GM23338 (cell line): Measurements from ENCODE around the gene PRMT9. TPM values are rescaled to one million over a fixed set of nuclear protein-coding genes. Genes with fewer than 3 reads are reported as not detected.

Experiments
- ATAC-seq: fragments of 200-7000 bp; cut with Tn5 transposase; 3 replicates; pipeline ENCODE4 v1.9.1; 2020
- DNase-seq: peaks from one replicate; pipeline ENCODE4 v3.0.0-alpha.2; 2015; ENCODE audit warnings: low spot score
- H2AFZ ChIP-seq: fragments of 200-600 bp; sonication (generic); 2 replicates; pipeline ENCODE4 v1.8.0; 2016; ENCODE audit warnings: antibody characterized with exemption, mild to moderate bottlenecking, moderate library complexity
- H3F3A ChIP-seq: fragments of 200-600 bp; sonication (generic); replicated peaks from 2 replicates; pipeline ENCODE4 v1.8.0; 2017; ENCODE audit warnings: antibody characterized with exemption, mixed run types, low read depth
- H3K27ac ChIP-seq: fragments of 200-600 bp; sonication (generic); 2 replicates; pipeline ENCODE4 v1.6.1; 2016; ENCODE audit warnings: low read depth
- H3K27me3 ChIP-seq: fragments of 200-600 bp; sonication (generic); 2 replicates; pipeline ENCODE4 v1.8.0; 2016; ENCODE audit warnings: mild to moderate bottlenecking, mixed run types, moderate library complexity; ENCODE audit not compliant: insufficient read depth
- H3K36me3 ChIP-seq: fragments of 200-600 bp; sonication (generic); 2 replicates; pipeline ENCODE4 v1.8.0; 2016; ENCODE audit warnings: mild to moderate bottlenecking; ENCODE audit not compliant: insufficient read depth
- H3K4me1 ChIP-seq: fragments of 200-600 bp; sonication (generic); 2 replicates; pipeline ENCODE4 v1.8.0; 2016; ENCODE audit warnings: mild to moderate bottlenecking, moderate library complexity; ENCODE audit not compliant: insufficient read depth
- H3K4me2 ChIP-seq: fragments of 200-600 bp; sonication (generic); 2 replicates; pipeline ENCODE4 v1.7.1; 2017; ENCODE audit warnings: mixed run types
- H3K4me3 ChIP-seq: fragments of 200-600 bp; sonication (generic); 2 replicates; pipeline ENCODE4 v1.6.1; 2016; ENCODE audit warnings: mixed run types
- H3K79me2 ChIP-seq: fragments of 200-600 bp; sonication (generic); replicated peaks from 2 replicates; pipeline ENCODE4 v1.8.0; 2017; ENCODE audit warnings: mild to moderate bottlenecking; ENCODE audit not compliant: insufficient read depth
- H3K9me2 ChIP-seq: fragments of 200-600 bp; sonication (generic); 2 replicates; pipeline ENCODE4 v1.8.0; 2017; ENCODE audit not compliant: insufficient read depth
- H4K20me1 ChIP-seq: fragments of 200-600 bp; sonication (generic); replicated peaks from 2 replicates; pipeline ENCODE4 v1.8.0; 2017; ENCODE audit warnings: mild to moderate bottlenecking; ENCODE audit not compliant: insufficient read depth
- H3K27ac Mint-ChIP-seq: 2 replicates; pipeline ENCODE4 v1.8.0; 2020; ENCODE audit warnings: inconsistent platforms, mild to moderate bottlenecking, moderate library complexity, mixed read lengths
- H3K27me3 Mint-ChIP-seq: 3 replicates; pipeline ENCODE4 v1.8.0; 2022; ENCODE audit warnings: low read depth, mild to moderate bottlenecking, moderate library complexity, mixed read lengths, inconsistent platforms; ENCODE audit not compliant: insufficient read depth, poor library complexity
- H3K36me3 Mint-ChIP-seq: 3 replicates; pipeline ENCODE4 v1.8.0; 2021; ENCODE audit warnings: low read depth, mild to moderate bottlenecking, inconsistent platforms, moderate library complexity, mixed read lengths
- H3K4me1 Mint-ChIP-seq: 3 replicates; pipeline ENCODE4 v1.8.0; 2020; ENCODE audit warnings: mild to moderate bottlenecking, inconsistent platforms, mixed read lengths
- H3K4me3 Mint-ChIP-seq: 3 replicates; pipeline ENCODE4 v1.8.0; 2021; ENCODE audit warnings: moderate library complexity, mild to moderate bottlenecking, inconsistent platforms, mixed read lengths
- H3K9me3 Mint-ChIP-seq: 3 replicates; pipeline ENCODE4 v1.8.0; 2020; ENCODE audit warnings: moderate library complexity, mild to moderate bottlenecking, inconsistent platforms, mixed read lengths
- CREB1 ChIP-seq: fragments of 250-450 bp; sonication (Bioruptor Pico); IDR thresholded peaks from 2 replicates; pipeline ENCODE4 v1.5.0; 2020; ENCODE audit warnings: low read depth, mild to moderate bottlenecking, moderate library complexity
- CTCF ChIP-seq, 2 experiments: fragments of 200-600 bp in 1 of 2; sonication (generic) in 1 of 2; conservative IDR thresholded peaks; 2 replicates each; pipeline versions ENCODE4 v1.5.1 to v1.6.1; 2016 to 2017; ENCODE audit warnings: antibody characterized with exemption in 2 of 2, low read depth in 2 of 2, mild to moderate bottlenecking in 2 of 2, moderate library complexity in 1 of 2
- ETS1 ChIP-seq: IDR thresholded peaks from 2 replicates; pipeline ENCODE4 v1.6.1; 2016; ENCODE audit warnings: antibody characterized with exemption
- EZH2 ChIP-seq: fragments of 200-600 bp; sonication (generic); IDR thresholded peaks from one replicate; pipeline ENCODE4 v1.8.0; 2017; ENCODE audit warnings: antibody characterized with exemption, mild to moderate bottlenecking, low read depth; ENCODE audit not compliant: unreplicated experiment
- NANOG ChIP-seq: IDR thresholded peaks from 2 replicates; pipeline ENCODE4 v1.6.1; 2016; ENCODE audit warnings: antibody characterized with exemption, borderline replicate concordance
- polyA plus RNA-seq: library from polyadenylated mRNA; unstranded; fragments of >200 nt; fragmentation: Nextera tagmentation; extraction: Ambion mirVana; gene quantifications from 2 replicates; pipeline ENCODE4 v1.2.1, GENCODE V29; 2016
- total RNA-seq: library from RNA; depleted of rRNA; stranded (reverse); fragments of >200 nt; shearing (Covaris generic); gene quantifications from 2 replicates; pipeline ENCODE4 v1.2.3, GENCODE V29; 2014

Gene PRMT9
- total and polyA plus RNA-seq, 2 experiments from 2014 or later = 7.6 to 11.2 TPM

DNA sequence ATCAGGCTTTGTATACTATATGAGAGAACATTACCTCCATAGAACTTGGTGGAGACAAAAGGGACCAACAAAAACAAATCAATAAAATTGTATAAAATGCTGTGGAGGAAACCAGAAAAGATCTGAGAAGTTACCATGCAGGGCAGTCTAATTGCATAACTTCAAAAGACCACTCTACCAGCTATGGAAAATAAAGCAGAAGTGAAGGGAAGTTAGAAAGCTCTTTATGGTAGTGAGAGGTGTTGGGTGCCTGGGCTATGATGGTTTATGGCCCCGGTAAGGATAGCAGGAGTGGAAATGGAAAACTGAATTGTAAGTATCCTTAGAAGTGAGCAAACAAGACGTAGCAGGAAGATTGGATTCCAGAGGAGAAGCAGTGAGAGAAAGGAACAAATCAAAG lies 63.6 kb downstream of the PRMT9 start:
- H3K4me2 ChIP-seq = peak overlapping the region; percentile 68
- no peaks in the 10 kb centered on the region for H3F3A ChIP-seq
- peaks cover 15% of the 10 kb centered on the region; the same call in 1 of the 2 replicates for H3K36me3 ChIP-seq
- Mint-ChIP-seq H3K27me3 (peaks cover 4% of the 10 kb centered on the region), H3K27ac (no peak overlapping the region), H3K4me3 (peak overlapping the region; percentile 46; the same call in 2 of the 3 replicates), H3K4me1 (peaks cover 27% of the 10 kb centered on the region), H3K36me3 (peaks cover 30% of the 10 kb centered on the region), H3K9me3 (no peaks in the 10 kb centered on the region)
- DNase-seq (no peak), ATAC-seq (no peak)
- H2AFZ ChIP-seq = no peak overlapping the region
- no peak overlapping the region for H3K27ac ChIP-seq
- no peak for TF ChIP-seq ETS1
- no peaks in the 10 kb centered on the region for H3K9me2 ChIP-seq
- peaks cover 64% of the 10 kb centered on the region for H3K79me2 ChIP-seq
- H3K4me1 ChIP-seq = peaks cover 17% of the 10 kb centered on the region
- no peaks in the 10 kb centered on the region for H3K27me3 ChIP-seq
- H4K20me1 ChIP-seq = peaks cover 13% of the 10 kb centered on the region
- no peak overlapping the region for H3K4me3 ChIP-seq

- Histone ChIP-seq H2AFZ (peak overlapping the region; percentile 79; the same call in 1 of the 2 replicates), H3K27me3 (no peaks in the 10 kb centered on the region), H3F3A (no peaks in the 10 kb centered on the region), H3K4me3 (peak overlapping the region; percentile 98), H3K4me1 (peaks cover 12% of the 10 kb centered on the region), H4K20me1 (peaks cover 13% of the 10 kb centered on the region), H3K27ac (peak overlapping the region; percentile 93), H3K4me2 (peak overlapping the region; percentile 93), H3K36me3 (0 out of 2 replicates have a peak, but pooled peaks cover 5% of the 10 kb centered on the region), H3K79me2 (peaks cover 55% of the 10 kb centered on the region), H3K9me2 (no peaks in the 10 kb centered on the region)
- H3K9me3 Mint-ChIP-seq = no peaks in the 10 kb centered on the region
- H3K4me3 Mint-ChIP-seq = peak overlapping the region; percentile 94
- H3K27me3 Mint-ChIP-seq = peaks cover 4% of the 10 kb centered on the region
- H3K36me3 Mint-ChIP-seq = peaks cover 19% of the 10 kb centered on the region
- peaks cover 21% of the 10 kb centered on the region for H3K4me1 Mint-ChIP-seq
- DNase-seq (no peak), ATAC-seq (peak; percentile 8)
- peak overlapping the region; percentile 97 for H3K27ac Mint-ChIP-seq
- TF ChIP-seq ETS1 (no peak), CREB1 (CRISPR knock-in tag) (no peak), NANOG (no peak), CTCF (conservative IDR thresholded peaks at IDR 0.05; ENCODE audit: low read depth in 2 of 2) (no peak), EZH2 (no peak)
These were observed 65.9 kb downstream of the PRMT9 start for GRCh38 chr4:147617841-147618691.
